Measurements from ENCODE around the gene TRIM31. TPM values are rescaled to one million over a fixed set of nuclear protein-coding genes. Genes with fewer than 3 reads are reported as not detected.

Gene TRIM31
- total and polyA plus RNA-seq, 10 of the 15 experiments (the other 5 are each of a cell fraction or from before 2014, with no cell fraction given): 0.09 to 20.5 (median 0.31) TPM; not detected in 3

GRCh38 chr6:30154709-30155519, 42.0 kb upstream of the TRIM31 start:
- CTCF ChIA-PET: interaction anchor here (1.1 kb wide), 1 partner anchor 13 kb away, joined by 4 read pairs; no protein-coding TSS in a partner anchor
- POLR2A ChIA-PET: no interaction called here

More at GRCh38 chr6:30154709-30155519, 42.0 kb upstream of the TRIM31 start:
- 42% methylated on average over 12 of the region's 12 CpGs for WGBS (ENCODE audit: insufficient coverage, insufficient replicate concordance, low lambda C conversion rate, missing lambda C conversion rate)
- Histone ChIP-seq H3K27ac (ENCODE audit: control insufficient read depth, insufficient read depth) (no peak overlapping the region), H3K4me2 (ENCODE audit: control insufficient read depth, insufficient read depth) (no peak overlapping the region), H3K79me2 (ENCODE audit: control insufficient read depth, insufficient read depth, low read length) (no peaks in the 10 kb centered on the region), H3K36me3 (ENCODE audit: control insufficient read depth in 2 of 2, insufficient read depth in 2 of 2, low read length in 1 of 2) (no peaks in the 10 kb centered on the region), H3K4me1 (ENCODE audit: control insufficient read depth, insufficient read depth, low read length) (peaks cover 4% of the 10 kb centered on the region; the same call in 1 of the 2 replicates), H3K4me3 (no peak overlapping the region), H2AFZ (ENCODE audit: control insufficient read depth, low read depth, low read length) (no peak overlapping the region), H3K27me3 (replicated peaks in 1 of 2; ENCODE audit: control insufficient read depth in 2 of 2, insufficient read depth in 2 of 2, low read length in 1 of 2) (peaks cover 2% of the 10 kb centered on the region in 2 experiments; a peak in 3 of 4 replicates), H4K20me1 (ENCODE audit: control insufficient read depth, insufficient read depth) (no peaks in the 10 kb centered on the region), H3K9ac (ENCODE audit: control insufficient read depth, insufficient read depth, low read length) (no peak overlapping the region), H3K9me3 (replicated peaks; ENCODE audit: control insufficient read depth, insufficient read depth, low read length) (no peaks in the 10 kb centered on the region)
- no TSS peak for BruUV-seq (replicated peaks)
- DNase-seq (ENCODE audit: low read depth, low spot score): no peak
- no peak for ATAC-seq
- TF ChIP-seq BHLHE40 (IDR thresholded peaks at IDR 0.05; ENCODE audit: borderline replicate concordance in 1 of 2, low read depth in 2 of 2, low read length in 1 of 2) (no peak), RUNX3 (IDR thresholded peaks at IDR 0.05; ENCODE audit: low read length) (no peak), ETV6 (conservative IDR thresholded peaks at IDR 0.05 in 1 of 2, IDR thresholded peaks at IDR 0.05 in 1 of 2; ENCODE audit: borderline replicate concordance in 1 of 2, low read depth in 1 of 2) (no peak), ZZZ3 (IDR thresholded peaks at IDR 0.05; ENCODE audit: control insufficient read depth, insufficient read length, low read depth) (no peak), NR2F1 (conservative IDR thresholded peaks at IDR 0.05) (no peak), HDAC2 (IDR thresholded peaks at IDR 0.05) (no peak), ATF2 (IDR thresholded peaks at IDR 0.05; ENCODE audit: low read length) (no peak), ZNF217 (IDR thresholded peaks at IDR 0.05) (no peak), BRCA1 (IDR thresholded peaks at IDR 0.05; ENCODE audit: low read depth, low read length) (no peak), USF1 (IDR thresholded peaks at IDR 0.05; ENCODE audit: borderline replicate concordance, extremely low read length, insufficient read depth, low read depth, low read length) (no peak), YY1 (IDR thresholded peaks at IDR 0.05; ENCODE audit: low read depth, low read length) (no peak)
- in situ Hi-C loops (cut with MboI): no loop called here
- FAIRE-seq: no peak
- ChIA-PET SMC1A (ENCODE audit: uncharacterized antibody, unreplicated experiment) (interaction anchor here (1.1 kb wide), 1 partner anchor 52 kb away, joined by 4 read pairs; no protein-coding TSS in a partner anchor), RAD21 (ENCODE audit: unreplicated experiment) (interaction anchor here (0.9 to 1.0 kb wide), 2 partner anchors 12 to 52 kb away, joined by 3 to 8 read pairs; no protein-coding TSS in a partner anchor)
- intact Hi-C loops (cut with micrococcal nuclease; ENCODE audit: unreplicated experiment): no loop called here

Measured in GM12878 (cell line).